GM21423 (cell line): ENCODE data around the gene GKN2.
"Not testable (repeated sequence)": the region's sequence is repeated elsewhere in the genome, so short reads cannot be mapped to it uniquely, and the experiment has no call there.

ENCODE experiments used
- ATAC-seq: cut with Tn5 transposase; IDR thresholded peaks from one replicate; pipeline ENCODE4 v1.9.1; 2021; ENCODE audit warnings: mild to moderate bottlenecking, moderate library complexity; ENCODE audit not compliant: unreplicated experiment

Gene GKN2

DNA sequence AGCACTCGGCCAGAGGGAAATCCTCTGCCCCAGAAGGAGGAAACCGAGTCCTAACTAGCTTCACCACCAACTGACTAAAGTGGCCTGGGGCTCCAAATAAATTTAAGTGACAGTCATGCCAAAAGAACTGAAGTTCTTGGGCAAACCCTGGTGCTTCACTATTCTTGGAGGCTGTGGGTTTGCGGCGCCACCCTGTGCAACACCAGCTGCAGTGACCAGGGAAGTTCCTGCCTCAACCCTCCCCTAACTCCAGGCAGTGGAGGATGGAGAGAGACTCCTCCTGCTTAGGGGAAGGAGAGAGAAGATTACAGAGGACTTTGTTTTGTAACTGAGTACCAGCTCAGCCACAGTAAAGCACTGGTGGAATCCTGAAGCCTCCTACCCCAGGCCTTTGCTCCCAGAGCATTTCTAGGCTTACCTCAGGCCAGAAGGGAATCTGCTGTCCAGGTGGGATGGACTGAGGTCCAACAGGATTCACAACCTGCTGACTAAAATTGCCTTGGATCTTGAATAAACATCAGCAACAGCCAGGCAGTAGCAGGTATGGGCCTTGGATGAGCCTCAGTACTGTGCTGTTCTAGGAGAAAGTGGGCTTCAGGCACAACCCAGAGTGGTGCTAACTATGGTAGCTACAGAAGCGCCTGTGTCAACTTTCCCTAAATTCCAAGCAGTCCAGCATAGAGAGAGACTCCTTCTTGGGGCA lies 52.0 kb downstream of the GKN2 start:
- no peak for ATAC-seq

DNA sequence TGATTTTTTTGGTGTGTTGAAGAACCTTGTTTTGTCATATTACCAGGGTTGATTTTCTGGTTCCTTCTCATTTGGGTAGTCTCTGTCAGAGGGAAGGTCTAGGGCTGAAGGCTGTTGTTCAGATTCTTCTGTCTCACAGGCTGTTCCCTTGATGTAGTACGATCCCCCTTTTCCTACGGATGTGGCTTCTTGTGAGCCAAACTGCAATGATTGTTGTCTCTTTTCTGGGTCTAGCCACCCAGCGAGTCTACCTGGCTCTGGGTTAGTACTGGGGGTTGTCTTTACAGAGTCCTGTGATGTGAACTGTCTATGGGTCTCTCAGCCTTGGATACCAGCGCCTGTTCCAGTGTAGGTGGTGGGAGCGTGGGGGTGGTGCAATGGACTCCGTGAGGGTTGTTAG lies 56.7 kb downstream of the GKN2 start:
- ATAC-seq, result not testable (repeated sequence)
